ENCODE measurements around the gene AVEN.
"Not testable (repeated sequence)": the region's sequence is repeated elsewhere in the genome, so short reads cannot be mapped to it uniquely, and the experiment has no call there.

AVEN gene

DNA sequence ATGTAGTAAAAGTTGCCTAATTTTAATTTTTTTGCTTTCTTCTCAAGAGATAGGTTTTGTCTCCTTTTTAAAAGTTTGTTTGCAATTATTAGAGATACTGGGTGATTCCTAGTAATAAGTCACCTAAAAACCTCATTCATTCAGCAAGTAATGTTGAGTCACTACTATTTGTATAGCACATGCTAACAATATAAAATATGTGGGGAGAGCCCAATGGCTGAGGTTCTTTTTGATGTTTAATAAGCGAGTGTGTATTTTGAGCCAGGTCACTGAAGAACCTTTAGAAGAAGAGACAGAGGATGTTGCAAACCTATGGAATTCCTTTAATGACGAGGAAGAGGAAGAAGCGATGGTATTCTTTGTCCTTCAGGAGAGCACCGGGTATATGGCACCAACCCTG is 194.4 kb downstream of the AVEN start:
- no peak for DNase-seq

DNA sequence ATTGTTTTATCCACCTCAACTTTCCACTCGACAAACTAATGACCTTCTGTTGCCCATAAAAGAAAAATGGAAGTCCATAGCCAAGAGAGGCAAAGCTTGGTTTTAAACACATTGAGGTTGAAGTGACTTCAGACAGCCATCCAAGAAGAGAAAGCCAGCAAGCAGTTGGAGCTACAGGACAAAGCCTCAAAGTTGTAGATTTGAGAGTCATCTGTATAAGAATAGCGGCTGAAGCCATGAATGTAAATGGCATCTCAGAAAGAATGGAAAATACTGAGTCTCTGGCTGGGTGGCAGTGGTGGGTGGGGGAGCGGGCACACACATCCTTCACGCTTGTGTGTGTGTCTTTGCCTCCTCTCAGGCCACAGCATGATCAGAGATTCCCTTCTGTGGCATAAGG is 194.8 kb downstream of the AVEN start:
- DNase-seq, result no peak

GRCh38 chr15:33840615-33841014 is 198.4 kb downstream of the AVEN start:
- DNase-seq, result no peak

- DNase-seq, result no peak
Observed at GRCh38 chr15:33839540-33839939, 199.5 kb downstream of the AVEN start.

DNA sequence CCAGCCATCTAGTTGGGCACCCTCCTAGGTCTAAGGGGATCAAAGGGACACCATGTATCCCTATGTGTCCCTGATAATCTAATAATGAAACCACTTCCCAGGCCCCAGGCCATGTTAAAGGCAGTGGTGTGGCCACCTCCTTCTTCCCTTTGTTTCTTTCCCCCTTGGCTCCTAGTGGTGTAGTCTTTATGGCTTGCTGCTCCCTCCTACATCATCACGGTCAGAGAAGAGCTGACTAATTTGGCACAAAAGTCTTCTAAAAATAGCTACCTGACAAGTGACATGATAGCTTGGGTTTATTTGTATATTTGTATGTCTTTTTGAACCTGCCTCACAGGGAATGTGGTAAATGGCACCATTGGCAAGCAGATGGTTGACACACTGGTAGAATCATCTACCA is 201.7 kb downstream of the AVEN start:
- no peak for DNase-seq

- no peak for DNase-seq
Observed at GRCh38 chr15:33834892-33835743, 203.9 kb downstream of the AVEN start.

DNA sequence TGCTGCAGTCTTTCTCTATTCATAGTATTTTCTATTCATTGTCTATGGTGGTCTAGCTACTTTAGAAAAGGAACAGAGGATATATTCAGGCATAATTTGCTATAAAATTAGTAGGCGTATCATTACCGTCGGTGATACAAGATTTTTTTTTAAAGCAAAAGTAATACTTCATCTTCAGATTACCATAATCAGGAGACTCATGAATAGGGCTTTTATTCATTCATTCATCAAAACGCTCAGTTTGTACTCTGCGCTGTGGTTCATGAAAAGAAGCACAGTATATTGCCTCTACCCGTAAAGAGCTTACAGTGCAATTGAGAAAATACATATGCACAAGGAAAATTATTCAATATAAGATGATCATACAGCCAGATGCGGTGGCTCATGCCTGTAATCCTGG is 207.4 kb downstream of the AVEN start:
- no peak for DNase-seq

DNA sequence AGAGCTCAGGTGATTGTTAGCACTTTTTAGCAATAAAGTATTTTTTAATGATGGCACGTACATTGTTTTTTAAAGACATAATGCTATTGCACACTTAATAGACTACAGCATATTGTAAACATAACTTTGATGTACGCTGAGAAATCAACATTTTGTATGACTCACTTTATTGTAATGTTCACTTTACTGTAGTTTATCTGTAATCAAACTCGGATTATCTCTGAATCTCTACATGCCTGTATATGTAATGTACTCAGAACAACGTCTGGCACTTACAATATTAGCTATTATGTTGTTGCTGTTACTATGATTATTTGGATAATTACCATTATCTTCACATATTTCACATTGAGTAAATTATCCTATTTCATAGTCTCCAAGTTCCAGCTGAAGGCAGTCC is 208.7 kb downstream of the AVEN start:
- DNase-seq, result no peak

DNA sequence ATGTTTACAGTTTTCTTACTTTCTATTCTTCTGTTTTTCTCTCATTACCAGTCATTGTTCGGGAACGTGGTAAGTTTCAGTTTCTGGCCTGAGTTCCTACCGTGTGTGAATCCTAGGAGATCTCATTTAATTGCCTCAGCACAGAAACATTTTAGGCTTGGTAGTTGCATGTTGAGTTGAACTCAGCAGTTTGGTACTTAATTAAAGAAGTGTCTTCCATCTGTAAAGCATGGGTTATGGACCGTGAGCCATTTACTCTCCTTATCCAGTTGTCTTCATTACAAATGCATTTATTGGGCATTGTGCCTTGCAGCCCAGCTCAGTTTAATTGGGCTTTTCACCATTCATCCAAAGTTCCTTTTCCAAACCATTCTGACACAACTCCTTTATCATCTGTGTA is 212.8 kb downstream of the AVEN start:
- DNase-seq, result no peak

DNA sequence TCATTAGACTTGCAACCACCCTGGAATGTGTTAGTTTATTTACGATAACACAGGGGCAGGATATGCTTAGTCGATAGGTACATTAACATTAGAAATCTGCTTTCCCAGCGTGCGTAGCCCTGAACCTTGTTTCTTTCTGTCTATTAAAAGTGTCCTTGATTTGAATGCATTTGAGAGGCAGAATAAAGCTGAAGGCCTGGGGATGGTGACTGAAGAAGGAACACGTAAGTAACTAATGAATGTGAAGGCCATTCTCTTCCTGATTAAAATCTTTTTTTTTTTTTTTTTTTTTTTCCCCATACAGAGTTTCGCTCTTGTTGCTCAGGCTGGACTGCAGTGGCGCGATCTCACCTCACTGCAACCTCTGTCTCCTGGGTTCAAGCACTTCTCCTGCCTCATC is 213.6 kb downstream of the AVEN start:
- no peak for DNase-seq

GRCh38 chr15:33823119-33823518 is 215.9 kb downstream of the AVEN start:
- no peak for DNase-seq

DNA sequence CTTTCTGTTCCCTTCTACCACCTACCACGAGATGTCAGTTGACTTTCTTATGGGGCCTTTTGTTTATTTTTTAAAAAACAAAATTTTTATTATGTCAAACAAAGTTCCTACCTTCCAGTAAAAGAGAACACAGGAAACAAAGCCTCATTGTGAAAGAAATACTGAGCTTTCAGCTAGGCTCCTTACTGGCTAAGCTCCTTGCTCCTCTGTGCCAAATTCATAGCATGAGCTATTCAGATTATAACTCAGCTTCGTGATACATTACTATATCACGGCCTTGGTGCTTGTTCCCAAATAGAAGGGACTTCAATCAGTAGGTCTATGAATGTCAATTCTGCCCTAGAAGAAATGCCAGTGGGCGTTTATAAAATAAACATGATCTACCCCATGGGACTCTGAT is 216.5 kb downstream of the AVEN start:
- DNase-seq, result no peak

GRCh38 chr15:33819499-33819898 is 219.5 kb downstream of the AVEN start:
- not testable (repeated sequence) for DNase-seq
